Pancreas (tissue), 10 donors: ENCODE data around the gene SLC35F1. TPM values are rescaled to one million over a fixed set of nuclear protein-coding genes. Genes with fewer than 3 reads are reported as not detected.

Source experiments
- ATAC-seq, 4 donors: fragments of 200-7000 bp; cut with Tn5 transposase; one replicate each; pipeline versions ENCODE4 v1.8.0 to v1.9.1; 2020; ENCODE audit warnings: mild to moderate bottlenecking in 4 of 4, moderate library complexity in 4 of 4
- DNase-seq, 6 donors: peaks; one replicate each; pipeline ENCODE4 v3.0.0-alpha.2; 2020
- FAIRE-seq: peaks from 2 replicates; lab custom pipeline; 2012; peaks lifted over from hg19 to GRCh38; lab: Jason Lieb, UNC
- H3K27ac ChIP-seq, 4 donors: fragments of 200-600 bp; sonication (generic); 1 replicate in 3 of 4; 2 replicates in 1 of 4; pipeline versions ENCODE4 v1.5.0 to v1.8.0; 2020
- H3K27me3 ChIP-seq, 4 donors: fragments of 200-600 bp; one replicate each; pipeline ENCODE4 v1.8.0; 2021
- H3K36me3 ChIP-seq, 3 donors: fragments of 200-600 bp; sonication (generic) in 1 of 3; one replicate each; pipeline versions ENCODE4 v1.5.0 to v1.8.0; 2020 to 2021
- H3K4me1 ChIP-seq, 3 donors: fragments of 200-600 bp; one replicate each; pipeline ENCODE4 v1.8.0; 2021
- H3K4me3 ChIP-seq, 4 donors: fragments of 200-600 bp; sonication (generic) in 2 of 4; one replicate each; pipeline versions ENCODE4 v1.5.0 to v1.8.0; 2020 to 2021
- H3K9me3 ChIP-seq, 4 donors: fragments of 200-600 bp; one replicate each; pipeline ENCODE4 v1.8.0; 2021
- WGBS, 2 donors: extraction: QIAGEN DNeasy Blood & Tissue Kit; methylation state at CpG; one replicate each; pipeline ENCODE4 v1.1.7; 2013; 5-methylcytosine and 5-hydroxymethylcytosine counted together
- intact Hi-C, 3 donors: fragments of 100-400 bp; cut with DNase I; formaldehyde crosslinking; loops; one replicate each; pipeline versions ENCODE4 v1.11.1 to v1.14.2; 2022
- polyA plus RNA-seq, 2 donors: library from polyadenylated mRNA; stranded (reverse); fragments of 200-250 nt; gene quantifications; one replicate each; pipeline ENCODE4 v1.2.3, GENCODE V29; 2013
- total RNA-seq, 6 donors: library from RNA; stranded (reverse); fragmentation: NEBNext Ultra II Directional in 4 of 6; extraction: Animal tissue kit (Norgen Biotek cat#: 25700) in 4 of 6; gene quantifications; one replicate each; pipeline versions ENCODE4 v1.2.1 to v1.2.4, GENCODE V29; 2021 to 2023
- TF ChIP-seq, protein P1 (sequence below), 4 donors: fragments of 200-600 bp; sonication (generic) in 3 of 4; IDR thresholded peaks; one replicate each; pipeline versions ENCODE4 v1.5.0 to v1.8.0; 2021; ENCODE audit warnings: antibody characterized with exemption in 4 of 4
- donor health status: healthy with polysubstance abuse.
- donor health status: DM: no; HTN: no; CAD: no; lungs with moderate emphysema.
- donor health status: DM: no; HTN: no; CAD: no.
- donor health status: control.
- donor health status: control.
- donor health status: Bipolar disorder and iron deficiency.
- donor health status: DM: yes; HTN: yes; CAD: no.
- donor health status: DM: no; HTN: no; CAD: no.
- donor health status: DM: no; HTN: no; CAD: no.
- donor health status: DM: yes; HTN: yes; CAD: no.

Gene SLC35F1
- total and polyA plus RNA-seq, 8 donors = 0.14 to 2.1 (median 0.29) TPM

DNA sequence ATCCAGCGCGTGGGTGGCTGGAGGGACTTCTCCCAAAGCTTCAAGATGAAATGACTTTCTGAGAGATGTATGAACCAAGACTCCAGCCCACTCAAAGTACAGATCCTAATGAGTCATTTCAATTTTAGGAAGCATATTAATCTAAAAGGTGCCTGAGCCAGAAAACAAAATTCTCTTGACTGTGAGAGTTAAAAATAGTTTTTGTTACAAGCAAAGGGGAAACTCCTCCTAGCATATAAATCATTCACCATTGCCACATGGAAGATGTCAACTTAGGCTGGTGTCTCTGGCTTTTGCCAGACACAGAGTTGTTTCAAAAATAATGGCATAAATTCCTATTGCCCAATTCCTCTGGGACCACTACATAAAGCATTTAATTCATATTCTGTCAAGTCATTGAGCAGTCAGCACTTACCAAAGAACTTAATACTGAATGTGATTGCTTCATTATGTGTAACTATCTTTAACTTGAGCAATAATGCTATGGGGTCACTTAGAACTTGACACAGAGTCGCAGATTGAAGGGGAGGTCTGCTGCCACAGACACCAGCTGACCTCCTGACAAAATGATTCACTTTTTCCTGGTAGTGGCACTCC is 280.6 kb downstream of the SLC35F1 start:
- DNase-seq (no peak), FAIRE-seq (no peak), ATAC-seq (peak in 2 of 4 donors; percentile 59 to 66)
- Histone ChIP-seq H3K9me3 (no peaks in the 10 kb centered on the region), H3K4me3 (no peak overlapping the region), H3K4me1 (no peaks in the 10 kb centered on the region), H3K27me3 (no peaks in the 10 kb centered on the region), H3K27ac (no peak overlapping the region), H3K36me3 (no peaks in the 10 kb centered on the region)
- TF ChIP-seq, protein P1, sequence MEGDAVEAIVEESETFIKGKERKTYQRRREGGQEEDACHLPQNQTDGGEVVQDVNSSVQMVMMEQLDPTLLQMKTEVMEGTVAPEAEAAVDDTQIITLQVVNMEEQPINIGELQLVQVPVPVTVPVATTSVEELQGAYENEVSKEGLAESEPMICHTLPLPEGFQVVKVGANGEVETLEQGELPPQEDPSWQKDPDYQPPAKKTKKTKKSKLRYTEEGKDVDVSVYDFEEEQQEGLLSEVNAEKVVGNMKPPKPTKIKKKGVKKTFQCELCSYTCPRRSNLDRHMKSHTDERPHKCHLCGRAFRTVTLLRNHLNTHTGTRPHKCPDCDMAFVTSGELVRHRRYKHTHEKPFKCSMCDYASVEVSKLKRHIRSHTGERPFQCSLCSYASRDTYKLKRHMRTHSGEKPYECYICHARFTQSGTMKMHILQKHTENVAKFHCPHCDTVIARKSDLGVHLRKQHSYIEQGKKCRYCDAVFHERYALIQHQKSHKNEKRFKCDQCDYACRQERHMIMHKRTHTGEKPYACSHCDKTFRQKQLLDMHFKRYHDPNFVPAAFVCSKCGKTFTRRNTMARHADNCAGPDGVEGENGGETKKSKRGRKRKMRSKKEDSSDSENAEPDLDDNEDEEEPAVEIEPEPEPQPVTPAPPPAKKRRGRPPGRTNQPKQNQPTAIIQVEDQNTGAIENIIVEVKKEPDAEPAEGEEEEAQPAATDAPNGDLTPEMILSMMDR (IDR thresholded peaks at IDR 0.05) = no peak
- intact Hi-C loops = no loop called here
- WGBS, 2 donors = 64 to 78% methylated on average over 3 of the region's 3 CpGs

DNA sequence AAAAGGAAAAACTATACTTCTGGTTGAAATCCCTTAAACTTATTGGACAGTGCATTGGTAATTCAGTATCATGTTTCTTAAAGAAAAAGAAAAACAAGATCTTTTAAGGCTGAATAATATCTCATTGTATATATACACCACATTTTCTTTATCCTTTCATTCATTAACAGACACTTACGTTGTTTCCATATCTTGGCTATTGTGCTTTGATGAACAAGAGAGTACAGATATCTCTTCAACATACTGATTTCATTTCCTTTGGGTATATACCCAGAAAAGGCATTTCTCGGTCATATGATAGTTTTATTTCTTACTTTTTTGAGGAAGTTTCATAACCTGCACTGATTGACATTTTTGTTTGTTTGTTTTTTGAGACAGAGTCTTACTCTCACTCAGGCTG is 281.5 kb downstream of the SLC35F1 start:
- H3K27ac ChIP-seq = no peak overlapping the region
- ATAC-seq (no peak), DNase-seq (no peak), FAIRE-seq (no peak)
- no peaks in the 10 kb centered on the region for H3K27me3 ChIP-seq
- H3K4me3 ChIP-seq = no peak overlapping the region
- no peaks in the 10 kb centered on the region for H3K9me3 ChIP-seq
- H3K36me3 ChIP-seq = no peaks in the 10 kb centered on the region
- TF ChIP-seq, protein P1 (IDR thresholded peaks at IDR 0.05) = no peak
- intact Hi-C loops = no loop called here
- WGBS, 2 donors = 71 to 78% methylated on average over 2 of the region's 2 CpGs
- no peaks in the 10 kb centered on the region for H3K4me1 ChIP-seq

DNA sequence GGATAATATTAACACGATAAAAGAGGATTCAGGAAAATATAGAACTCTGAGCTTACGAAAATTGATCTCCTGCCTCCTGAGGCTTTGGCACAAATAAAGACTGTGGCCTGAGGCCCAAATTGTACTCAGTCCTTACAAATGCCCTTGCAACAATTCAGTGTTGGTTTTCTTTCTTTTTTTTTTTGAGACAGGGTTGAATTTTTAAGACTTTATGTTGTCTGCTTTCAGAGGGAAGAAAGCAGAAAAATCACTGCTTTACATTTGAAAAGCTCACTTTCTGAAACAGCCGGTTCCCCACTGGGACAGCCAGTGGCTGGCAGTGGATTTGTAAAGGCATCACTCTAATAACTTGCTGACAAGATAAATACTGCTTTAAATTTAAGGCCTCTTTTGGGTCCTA is 290.5 kb downstream of the SLC35F1 start:
- 57 to 66% methylated on average over 3 of the region's 3 CpGs for WGBS, 2 donors
- no peak overlapping the region for H3K27ac ChIP-seq
- TF ChIP-seq, protein P1 (IDR thresholded peaks at IDR 0.05) = no peak
- H3K9me3 ChIP-seq = no peaks in the 10 kb centered on the region
- peaks cover 0 to 4% (median 0%) of the 10 kb centered on the region in 3 donors for H3K4me1 ChIP-seq
- no peaks in the 10 kb centered on the region for H3K36me3 ChIP-seq
- no peak overlapping the region for H3K4me3 ChIP-seq
- ATAC-seq (no peak), DNase-seq (no peak), FAIRE-seq (no peak)
- no peaks in the 10 kb centered on the region for H3K27me3 ChIP-seq
- intact Hi-C loops = no loop called here

DNA sequence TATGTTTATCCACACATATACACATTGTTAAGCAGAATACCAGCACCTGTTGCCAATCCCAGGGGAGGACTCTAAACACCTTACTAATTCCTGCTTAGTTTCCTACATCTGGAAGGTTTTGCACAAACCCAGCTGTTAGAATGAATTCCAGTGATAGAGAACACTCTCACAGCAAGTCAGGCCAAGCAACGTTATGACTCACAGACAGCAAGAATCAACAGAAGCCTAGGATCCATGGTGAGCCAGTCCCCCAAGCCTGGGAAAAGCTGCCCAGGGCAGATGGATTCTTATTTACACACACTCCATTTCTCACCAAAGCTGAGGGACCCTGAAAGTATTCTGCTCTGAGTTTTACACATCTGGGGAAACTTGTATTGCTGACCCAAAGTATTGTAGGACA is 291.7 kb downstream of the SLC35F1 start:
- peak in 2 of 4 donors; percentile 22 to 25 for ATAC-seq
- no peak for DNase-seq
- 37 to 39% methylated on average over 1 of the region's 1 CpG for WGBS, 2 donors

DNA sequence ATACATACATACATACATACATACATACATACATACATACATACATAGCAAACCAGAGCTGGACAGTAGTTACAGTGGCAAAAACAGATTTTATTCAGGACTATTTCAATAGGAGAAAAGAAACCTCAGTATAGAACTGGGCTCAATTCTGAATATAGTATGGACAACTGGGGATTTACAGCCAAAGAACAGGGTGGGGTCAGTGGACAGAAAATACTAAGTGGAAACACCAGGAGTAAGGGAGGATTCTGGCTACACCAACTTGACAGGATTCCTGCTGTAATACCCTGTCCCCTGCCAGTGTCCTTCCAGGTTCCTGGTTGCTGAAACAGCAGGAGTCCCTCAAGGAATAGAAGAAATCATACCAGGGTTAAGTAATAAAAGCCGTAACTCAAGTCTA is 293.1 kb downstream of the SLC35F1 start:
- Histone ChIP-seq H3K4me3 (no peak overlapping the region), H3K27ac (no peak overlapping the region), H3K27me3 (no peaks in the 10 kb centered on the region), H3K36me3 (no peaks in the 10 kb centered on the region), H3K9me3 (no peaks in the 10 kb centered on the region), H3K4me1 (peaks cover 0 to 4% (median 0%) of the 10 kb centered on the region in 3 donors)
- TF ChIP-seq, protein P1 (IDR thresholded peaks at IDR 0.05) = no peak
- ATAC-seq = no peak
- intact Hi-C loops = no loop called here
- no peak for DNase-seq
- WGBS, 2 donors = 83 to 88% methylated on average over 1 of the region's 1 CpG
- FAIRE-seq = no peak

More for the DNA sequence above, 291.7 kb downstream of the SLC35F1 start:
- intact Hi-C loops = no loop called here
- no peak for FAIRE-seq
- Histone ChIP-seq H3K4me3 (no peak overlapping the region), H3K4me1 (peaks cover 0 to 4% (median 0%) of the 10 kb centered on the region in 3 donors), H3K36me3 (no peaks in the 10 kb centered on the region), H3K27me3 (no peaks in the 10 kb centered on the region), H3K27ac (no peak overlapping the region), H3K9me3 (no peaks in the 10 kb centered on the region)
- TF ChIP-seq, protein P1 (IDR thresholded peaks at IDR 0.05) = no peak
